ENCODE measurements around the gene SLC16A5. TPM values are rescaled to one million over a fixed set of nuclear protein-coding genes. Genes with fewer than 3 reads are reported as not detected.

The SLC16A5 gene
- total RNA-seq, 1 donor from 2014 or later: 19.1 TPM

GRCh38 chr17:75063201-75063600 is 24.6 kb upstream of the SLC16A5 start:
- Histone ChIP-seq H3K36me3 (ENCODE audit: control insufficient read depth, insufficient read depth, low read length) (no peaks in the 10 kb centered on the region), H3K4me3 (ENCODE audit: low read depth, low read length) (no peak overlapping the region), H3K27me3 (ENCODE audit: control insufficient read depth, insufficient read depth, low read length) (no peaks in the 10 kb centered on the region)
- no peak for DNase-seq (ENCODE audit: low read depth)
- no peak for TF ChIP-seq CTCF (IDR thresholded peaks at IDR 0.05; ENCODE audit: insufficient read depth, low read length, poor library complexity, severe bottlenecking)

GRCh38 chr17:75063626-75064025 is 24.1 kb upstream of the SLC16A5 start:
- no peak for DNase-seq (ENCODE audit: low read depth)
- Histone ChIP-seq H3K36me3 (ENCODE audit: control insufficient read depth, insufficient read depth, low read length) (no peaks in the 10 kb centered on the region), H3K4me3 (ENCODE audit: low read depth, low read length) (no peak overlapping the region), H3K27me3 (ENCODE audit: control insufficient read depth, insufficient read depth, low read length) (no peaks in the 10 kb centered on the region)
- no peak for TF ChIP-seq CTCF (IDR thresholded peaks at IDR 0.05; ENCODE audit: insufficient read depth, low read length, poor library complexity, severe bottlenecking)

GRCh38 chr17:75064040-75064439 is 23.7 kb upstream of the SLC16A5 start:
- Histone ChIP-seq H3K4me3 (ENCODE audit: low read depth, low read length) (no peak overlapping the region), H3K36me3 (ENCODE audit: control insufficient read depth, insufficient read depth, low read length) (no peaks in the 10 kb centered on the region), H3K27me3 (ENCODE audit: control insufficient read depth, insufficient read depth, low read length) (no peaks in the 10 kb centered on the region)
- TF ChIP-seq CTCF (IDR thresholded peaks at IDR 0.05; ENCODE audit: insufficient read depth, low read length, poor library complexity, severe bottlenecking): no peak
- DNase-seq (ENCODE audit: low read depth): no peak

GRCh38 chr17:75064460-75064859 is 23.3 kb upstream of the SLC16A5 start:
- H3K4me3 ChIP-seq (ENCODE audit: low read depth, low read length): no peak overlapping the region
- no peak for TF ChIP-seq CTCF (IDR thresholded peaks at IDR 0.05; ENCODE audit: insufficient read depth, low read length, poor library complexity, severe bottlenecking)
- no peaks in the 10 kb centered on the region for H3K27me3 ChIP-seq (ENCODE audit: control insufficient read depth, insufficient read depth, low read length)
- DNase-seq (ENCODE audit: low read depth): no peak
- no peaks in the 10 kb centered on the region for H3K36me3 ChIP-seq (ENCODE audit: control insufficient read depth, insufficient read depth, low read length)

GRCh38 chr17:75064867-75065561 is 22.7 kb upstream of the SLC16A5 start:
- Histone ChIP-seq H3K27me3 (ENCODE audit: control insufficient read depth, insufficient read depth, low read length) (no peaks in the 10 kb centered on the region), H3K36me3 (ENCODE audit: control insufficient read depth, insufficient read depth, low read length) (no peaks in the 10 kb centered on the region), H3K4me3 (ENCODE audit: low read depth, low read length) (no peak overlapping the region)
- no peak for DNase-seq (ENCODE audit: low read depth)
- no peak for TF ChIP-seq CTCF (IDR thresholded peaks at IDR 0.05; ENCODE audit: insufficient read depth, low read length, poor library complexity, severe bottlenecking)

GRCh38 chr17:75065562-75066151 is 22.1 kb upstream of the SLC16A5 start:
- no peak for TF ChIP-seq CTCF (IDR thresholded peaks at IDR 0.05; ENCODE audit: insufficient read depth, low read length, poor library complexity, severe bottlenecking)
- no peak overlapping the region for H3K4me3 ChIP-seq (ENCODE audit: low read depth, low read length)
- DNase-seq (ENCODE audit: low read depth): no peak
- no peaks in the 10 kb centered on the region for H3K27me3 ChIP-seq (ENCODE audit: control insufficient read depth, insufficient read depth, low read length)
- H3K36me3 ChIP-seq (ENCODE audit: control insufficient read depth, insufficient read depth, low read length): no peaks in the 10 kb centered on the region
